GM23338 (cell line): ENCODE data around the gene TMEM187. TPM values are rescaled to one million over a fixed set of nuclear protein-coding genes. Genes with fewer than 3 reads are reported as not detected.

Source experiments
- ATAC-seq: fragments of 200-7000 bp; cut with Tn5 transposase; 3 replicates; pipeline ENCODE4 v1.9.1; 2020
- DNase-seq: peaks from one replicate; pipeline ENCODE4 v3.0.0-alpha.2; 2015; ENCODE audit warnings: low spot score
- H2AFZ ChIP-seq: fragments of 200-600 bp; sonication (generic); 2 replicates; pipeline ENCODE4 v1.8.0; 2016; ENCODE audit warnings: antibody characterized with exemption, mild to moderate bottlenecking, moderate library complexity
- H3F3A ChIP-seq: fragments of 200-600 bp; sonication (generic); replicated peaks from 2 replicates; pipeline ENCODE4 v1.8.0; 2017; ENCODE audit warnings: antibody characterized with exemption, mixed run types, low read depth
- H3K27ac ChIP-seq: fragments of 200-600 bp; sonication (generic); 2 replicates; pipeline ENCODE4 v1.6.1; 2016; ENCODE audit warnings: low read depth
- H3K27me3 ChIP-seq: fragments of 200-600 bp; sonication (generic); 2 replicates; pipeline ENCODE4 v1.8.0; 2016; ENCODE audit warnings: mild to moderate bottlenecking, mixed run types, moderate library complexity; ENCODE audit not compliant: insufficient read depth
- H3K36me3 ChIP-seq: fragments of 200-600 bp; sonication (generic); 2 replicates; pipeline ENCODE4 v1.8.0; 2016; ENCODE audit warnings: mild to moderate bottlenecking; ENCODE audit not compliant: insufficient read depth
- H3K4me1 ChIP-seq: fragments of 200-600 bp; sonication (generic); 2 replicates; pipeline ENCODE4 v1.8.0; 2016; ENCODE audit warnings: mild to moderate bottlenecking, moderate library complexity; ENCODE audit not compliant: insufficient read depth
- H3K4me2 ChIP-seq: fragments of 200-600 bp; sonication (generic); 2 replicates; pipeline ENCODE4 v1.7.1; 2017; ENCODE audit warnings: mixed run types
- H3K4me3 ChIP-seq: fragments of 200-600 bp; sonication (generic); 2 replicates; pipeline ENCODE4 v1.6.1; 2016; ENCODE audit warnings: mixed run types
- H3K79me2 ChIP-seq: fragments of 200-600 bp; sonication (generic); replicated peaks from 2 replicates; pipeline ENCODE4 v1.8.0; 2017; ENCODE audit warnings: mild to moderate bottlenecking; ENCODE audit not compliant: insufficient read depth
- H3K9me2 ChIP-seq: fragments of 200-600 bp; sonication (generic); 2 replicates; pipeline ENCODE4 v1.8.0; 2017; ENCODE audit not compliant: insufficient read depth
- H4K20me1 ChIP-seq: fragments of 200-600 bp; sonication (generic); replicated peaks from 2 replicates; pipeline ENCODE4 v1.8.0; 2017; ENCODE audit warnings: mild to moderate bottlenecking; ENCODE audit not compliant: insufficient read depth
- H3K27ac Mint-ChIP-seq: 2 replicates; pipeline ENCODE4 v1.8.0; 2020; ENCODE audit warnings: inconsistent platforms, mild to moderate bottlenecking, moderate library complexity, mixed read lengths
- H3K27me3 Mint-ChIP-seq: 3 replicates; pipeline ENCODE4 v1.8.0; 2022; ENCODE audit warnings: low read depth, mild to moderate bottlenecking, moderate library complexity, mixed read lengths, inconsistent platforms; ENCODE audit not compliant: insufficient read depth, poor library complexity
- H3K36me3 Mint-ChIP-seq: 3 replicates; pipeline ENCODE4 v1.8.0; 2021; ENCODE audit warnings: low read depth, mild to moderate bottlenecking, inconsistent platforms, moderate library complexity, mixed read lengths
- H3K4me1 Mint-ChIP-seq: 3 replicates; pipeline ENCODE4 v1.8.0; 2020; ENCODE audit warnings: mild to moderate bottlenecking, inconsistent platforms, mixed read lengths
- H3K4me3 Mint-ChIP-seq: 3 replicates; pipeline ENCODE4 v1.8.0; 2021; ENCODE audit warnings: moderate library complexity, mild to moderate bottlenecking, inconsistent platforms, mixed read lengths
- H3K9me3 Mint-ChIP-seq: 3 replicates; pipeline ENCODE4 v1.8.0; 2020; ENCODE audit warnings: moderate library complexity, mild to moderate bottlenecking, inconsistent platforms, mixed read lengths
- ETS1 ChIP-seq: IDR thresholded peaks from 2 replicates; pipeline ENCODE4 v1.6.1; 2016; ENCODE audit warnings: antibody characterized with exemption
- EZH2 ChIP-seq: fragments of 200-600 bp; sonication (generic); IDR thresholded peaks from one replicate; pipeline ENCODE4 v1.8.0; 2017; ENCODE audit warnings: antibody characterized with exemption, mild to moderate bottlenecking, low read depth; ENCODE audit not compliant: unreplicated experiment
- JUNB ChIP-seq: IDR thresholded peaks from one replicate; pipeline ENCODE4 v1.6.1; 2016; ENCODE audit warnings: antibody characterized with exemption; ENCODE audit not compliant: unreplicated experiment
- POLR2AphosphoS5 ChIP-seq: IDR thresholded peaks from 2 replicates; pipeline ENCODE4 v1.6.1; 2016; ENCODE audit warnings: antibody characterized with exemption, low read depth
- ZNF462 ChIP-seq: fragments of 250-450 bp; sonication (Bioruptor Pico); IDR thresholded peaks from 2 replicates; pipeline ENCODE4 v1.5.0; 2020; ENCODE audit warnings: mild to moderate bottlenecking, moderate library complexity
- polyA plus RNA-seq: library from polyadenylated mRNA; unstranded; fragments of >200 nt; fragmentation: Nextera tagmentation; extraction: Ambion mirVana; gene quantifications from 2 replicates; pipeline ENCODE4 v1.2.1, GENCODE V29; 2016
- total RNA-seq: library from RNA; depleted of rRNA; stranded (reverse); fragments of >200 nt; shearing (Covaris generic); gene quantifications from 2 replicates; pipeline ENCODE4 v1.2.3, GENCODE V29; 2014

Gene TMEM187
- total and polyA plus RNA-seq, 2 experiments from 2014 or later: 2.5 to 4.4 TPM

- Histone ChIP-seq H3F3A (0 out of 2 replicates have a peak, but pooled peaks cover 5% of the 10 kb centered on the region), H3K27ac (peak overlapping the region; percentile 90)
- H3K9me3 Mint-ChIP-seq: no peaks in the 10 kb centered on the region; the same call in 2 of the 3 replicates
Observed at GRCh38 chrX:153927672-153927921, 45.0 kb upstream of the TMEM187 start.

More at GRCh38 chrX:153927672-153927921, 45.0 kb upstream of the TMEM187 start:
- Mint-ChIP-seq H3K27me3 (peaks cover 9% of the 10 kb centered on the region), H3K4me3 (peak overlapping the region; percentile 77), H3K36me3 (peaks cover 20% of the 10 kb centered on the region), H3K4me1 (peaks cover 24% of the 10 kb centered on the region), H3K27ac (peak overlapping the region; percentile 89)
- Histone ChIP-seq H3K9me2 (no peaks in the 10 kb centered on the region), H3K79me2 (no peaks in the 10 kb centered on the region), H3K4me2 (peak overlapping the region; percentile 83), H3K4me3 (peak overlapping the region; percentile 65), H3K36me3 (no peaks in the 10 kb centered on the region), H2AFZ (no peak overlapping the region), H3K4me1 (peaks cover 10% of the 10 kb centered on the region; the same call in 1 of the 2 replicates), H4K20me1 (no peaks in the 10 kb centered on the region; the same call in 1 of the 2 replicates), H3K27me3 (no peaks in the 10 kb centered on the region)
- DNase-seq (no peak), ATAC-seq (peak; percentile 2; the same call in 2 of the 3 replicates)
- TF ChIP-seq ZNF462 (CRISPR knock-in tag): no peak
- TF ChIP-seq EZH2: no peak
- TF ChIP-seq JUNB: no peak
- no peak for TF ChIP-seq ETS1
- no peak for TF ChIP-seq POLR2AphosphoS5
